Activated CD4-positive, alpha-beta T cell treated with anti-CD3 and anti-CD28 coated beads, Interleukin-2, amount 10 ng/mL, durations not matched to agents 7 days and 5 days (primary cell): ENCODE data around the gene DLL4. TPM values are rescaled to one million over a fixed set of nuclear protein-coding genes. Genes with fewer than 3 reads are reported as not detected.
A peak's percentile ranks its signal among the peaks of the same experiment; 100 is the strongest.

ENCODE experiments used
- CTCF ChIA-PET: fragments of 350-600 bp; sonication (Branson Sonifier 250); formaldehyde crosslinking; loops from one replicate; lab custom pipeline; 2021; ENCODE audit warnings: antibody characterized with exemption; lab: Charles Lee
- POLR2A ChIA-PET: fragments of 350-600 bp; sonication (Branson Sonifier 250); formaldehyde crosslinking; loops from one replicate; lab custom pipeline; 2021; ENCODE audit warnings: antibody characterized with exemption; lab: Charles Lee
- DNase-seq: peaks from one replicate; pipeline ENCODE4 v3.0.0-alpha.2; 2020
- H3K27ac Mint-ChIP-seq: one replicate; pipeline ENCODE4 v1.8.0; 2021; ENCODE audit warnings: mild to moderate bottlenecking, moderate library complexity, mixed read lengths
- H3K27me3 Mint-ChIP-seq: one replicate; pipeline ENCODE4 v1.8.0; 2021; ENCODE audit warnings: mixed read lengths
- H3K36me3 Mint-ChIP-seq: one replicate; pipeline ENCODE4 v1.8.0; 2021; ENCODE audit warnings: low read depth, mixed read lengths
- H3K4me1 Mint-ChIP-seq: one replicate; pipeline ENCODE4 v1.8.0; 2021; ENCODE audit warnings: mixed read lengths
- H3K4me3 Mint-ChIP-seq: one replicate; pipeline ENCODE4 v1.8.0; 2021; ENCODE audit warnings: mild to moderate bottlenecking, moderate library complexity, mixed read lengths
- H3K9me3 Mint-ChIP-seq: one replicate; pipeline ENCODE4 v1.8.0; 2021; ENCODE audit warnings: mixed read lengths
- total RNA-seq, 2 experiments: library from RNA; stranded (reverse); gene quantifications; one replicate each; pipeline ENCODE4 v1.2.3, GENCODE V29; 2021

The DLL4 gene
- total RNA-seq, 2 experiments from 2014 or later, result not detected

GRCh38 chr15:40909662-40910630, 19.2 kb upstream of the DLL4 start:
- ChIA-PET CTCF (interaction anchor here (0.9 to 4.4 kb wide), 5 partner anchors 14 to 133 kb away, joined by 3 to 33 read pairs (median 4); partner anchors contain the start of genes PPP1R14D and VPS18), POLR2A (no interaction called here)
- peak overlapping the region; percentile 37 for H3K27ac Mint-ChIP-seq
- peaks cover 28% of the 10 kb centered on the region for H3K4me1 Mint-ChIP-seq
- H3K9me3 Mint-ChIP-seq, result no peaks in the 10 kb centered on the region
- no peak for DNase-seq
- H3K27me3 Mint-ChIP-seq, result no peaks in the 10 kb centered on the region
- H3K4me3 Mint-ChIP-seq, result no peak overlapping the region
- H3K36me3 Mint-ChIP-seq, result no peaks in the 10 kb centered on the region

- Mint-ChIP-seq H3K4me1 (peaks cover 27% of the 10 kb centered on the region), H3K4me3 (no peak overlapping the region), H3K9me3 (no peaks in the 10 kb centered on the region), H3K27me3 (no peaks in the 10 kb centered on the region), H3K36me3 (no peaks in the 10 kb centered on the region), H3K27ac (peak overlapping the region; percentile 80)
- ChIA-PET CTCF (interaction anchor here (1.0 to 1.5 kb wide), 7 partner anchors 8 to 291 kb away, joined by 3 to 6 read pairs (median 3); partner anchors contain the start of gene VPS18), POLR2A (no interaction called here)
- DNase-seq, result no peak
Measured at GRCh38 chr15:40911141-40911540, 18.0 kb upstream of the DLL4 start.

GRCh38 chr15:40911693-40912092, 17.4 kb upstream of the DLL4 start:
- POLR2A ChIA-PET, result no interaction called here
- H3K27me3 Mint-ChIP-seq, result no peaks in the 10 kb centered on the region
- H3K27ac Mint-ChIP-seq, result peak overlapping the region; percentile 4
- no peak for DNase-seq
- CTCF ChIA-PET, result interaction anchor here (1.0 to 1.5 kb wide), 7 partner anchors 9 to 290 kb away, joined by 3 to 6 read pairs (median 3); partner anchors contain the start of gene VPS18
- H3K4me3 Mint-ChIP-seq, result no peak overlapping the region
- H3K4me1 Mint-ChIP-seq, result peaks cover 27% of the 10 kb centered on the region
- H3K36me3 Mint-ChIP-seq, result no peaks in the 10 kb centered on the region
- H3K9me3 Mint-ChIP-seq, result no peaks in the 10 kb centered on the region

GRCh38 chr15:40912478-40912877, 16.7 kb upstream of the DLL4 start:
- H3K27me3 Mint-ChIP-seq, result no peaks in the 10 kb centered on the region
- ChIA-PET POLR2A (no interaction called here), CTCF (interaction anchor here (1.3 to 1.5 kb wide), 3 partner anchors 17 to 289 kb away, joined by 3 to 6 read pairs (median 3); no protein-coding TSS in a partner anchor)
- no peak for DNase-seq
- no peaks in the 10 kb centered on the region for H3K9me3 Mint-ChIP-seq
- H3K4me3 Mint-ChIP-seq, result no peak overlapping the region
- H3K36me3 Mint-ChIP-seq, result no peaks in the 10 kb centered on the region
- H3K27ac Mint-ChIP-seq, result no peak overlapping the region
- peaks cover 19% of the 10 kb centered on the region for H3K4me1 Mint-ChIP-seq

- no peaks in the 10 kb centered on the region for H3K9me3 Mint-ChIP-seq
- H3K4me3 Mint-ChIP-seq, result no peak overlapping the region
- CTCF ChIA-PET, result no interaction called here
- no peaks in the 10 kb centered on the region for H3K27me3 Mint-ChIP-seq
- peak overlapping the region; percentile 4 for H3K27ac Mint-ChIP-seq
- peaks cover 10% of the 10 kb centered on the region for H3K4me1 Mint-ChIP-seq
- POLR2A ChIA-PET, result no interaction called here
- H3K36me3 Mint-ChIP-seq, result no peaks in the 10 kb centered on the region
- DNase-seq, result no peak
Measured at GRCh38 chr15:40914013-40914412, 15.1 kb upstream of the DLL4 start.

- no peak for DNase-seq
- ChIA-PET POLR2A (no interaction called here), CTCF (interaction anchor here (0.6 to 1.4 kb wide), 5 partner anchors 16 to 56 kb away, joined by 3 to 4 read pairs (median 3); no protein-coding TSS in a partner anchor)
- Mint-ChIP-seq H3K27me3 (no peaks in the 10 kb centered on the region), H3K9me3 (no peaks in the 10 kb centered on the region), H3K27ac (peak overlapping the region; percentile 22), H3K4me1 (peaks cover 10% of the 10 kb centered on the region), H3K4me3 (no peak overlapping the region), H3K36me3 (no peaks in the 10 kb centered on the region)
Measured at GRCh38 chr15:40914486-40914885, 14.7 kb upstream of the DLL4 start.

- Mint-ChIP-seq H3K27me3 (no peaks in the 10 kb centered on the region), H3K27ac (no peak overlapping the region), H3K4me1 (peaks cover 10% of the 10 kb centered on the region), H3K36me3 (no peaks in the 10 kb centered on the region), H3K4me3 (no peak overlapping the region), H3K9me3 (no peaks in the 10 kb centered on the region)
- ChIA-PET POLR2A (no interaction called here), CTCF (interaction anchor here (0.5 to 6.7 kb wide), 7 partner anchors 9 to 688 kb away, joined by 3 to 33 read pairs (median 3); no protein-coding TSS in a partner anchor)
- DNase-seq, result no peak
Measured at GRCh38 chr15:40915116-40915661, 14.0 kb upstream of the DLL4 start.

GRCh38 chr15:40915679-40916078, 13.5 kb upstream of the DLL4 start:
- CTCF ChIA-PET, result interaction anchor here (0.5 to 6.7 kb wide), 4 partner anchors 10 to 689 kb away, joined by 3 to 33 read pairs (median 3); no protein-coding TSS in a partner anchor
- DNase-seq, result no peak
- Mint-ChIP-seq H3K36me3 (no peaks in the 10 kb centered on the region), H3K9me3 (no peaks in the 10 kb centered on the region), H3K27ac (no peak overlapping the region), H3K27me3 (no peaks in the 10 kb centered on the region), H3K4me1 (peaks cover 10% of the 10 kb centered on the region), H3K4me3 (no peak overlapping the region)
- POLR2A ChIA-PET, result no interaction called here

GRCh38 chr15:40917585-40917984, 11.6 kb upstream of the DLL4 start:
- H3K27ac Mint-ChIP-seq, result no peak overlapping the region
- H3K27me3 Mint-ChIP-seq, result peaks cover 4% of the 10 kb centered on the region
- H3K4me1 Mint-ChIP-seq, result no peaks in the 10 kb centered on the region
- H3K9me3 Mint-ChIP-seq, result no peaks in the 10 kb centered on the region
- ChIA-PET POLR2A (no interaction called here), CTCF (interaction anchor here (0.8 to 6.7 kb wide), 2 partner anchors 12 to 16 kb away, joined by 4 to 33 read pairs; no protein-coding TSS in a partner anchor)
- DNase-seq, result no peak
- H3K36me3 Mint-ChIP-seq, result no peaks in the 10 kb centered on the region
- H3K4me3 Mint-ChIP-seq, result no peak overlapping the region

- Mint-ChIP-seq H3K36me3 (no peaks in the 10 kb centered on the region), H3K4me3 (no peak overlapping the region), H3K27ac (no peak overlapping the region), H3K4me1 (no peaks in the 10 kb centered on the region), H3K27me3 (peaks cover 9% of the 10 kb centered on the region), H3K9me3 (no peaks in the 10 kb centered on the region)
- DNase-seq, result no peak
- ChIA-PET CTCF (interaction anchor here (1.5 to 6.7 kb wide), 3 partner anchors 12 to 23 kb away, joined by 4 to 33 read pairs (median 10); no protein-coding TSS in a partner anchor), POLR2A (no interaction called here)
Measured at GRCh38 chr15:40918146-40918798, 10.9 kb upstream of the DLL4 start.

GRCh38 chr15:40918799-40919392, 10.2 kb upstream of the DLL4 start:
- Mint-ChIP-seq H3K9me3 (no peaks in the 10 kb centered on the region), H3K4me1 (no peaks in the 10 kb centered on the region), H3K27me3 (peaks cover 11% of the 10 kb centered on the region), H3K4me3 (no peak overlapping the region), H3K36me3 (no peaks in the 10 kb centered on the region), H3K27ac (no peak overlapping the region)
- CTCF ChIA-PET, result interaction anchor here (1.2 to 6.7 kb wide), 5 partner anchors 12 to 23 kb away, joined by 3 to 33 read pairs (median 4); no protein-coding TSS in a partner anchor
- POLR2A ChIA-PET, result no interaction called here
- no peak for DNase-seq
